ENCODE measurements around the gene TRIM33. TPM values are rescaled to one million over a fixed set of nuclear protein-coding genes. Genes with fewer than 3 reads are reported as not detected.

Gene TRIM33
- total and polyA plus RNA-seq, 2 of the 8 experiments (the other 6 are each of a cell fraction or from before 2014, with no cell fraction given), result 17.1 to 52.3 TPM

- TF ChIP-seq SUZ12 (IDR thresholded peaks at IDR 0.05; ENCODE audit: low read length) (0 out of 2 replicates have a peak, but pooled peaks have one; percentile 16), POLR2A (IDR thresholded peaks at IDR 0.05; ENCODE audit: control extremely low read depth in 1 of 2, low read depth in 2 of 2, low read length in 2 of 2) (peak in 1 of 2 experiments; percentile 30; a peak in 1 of 3 replicates), SIX5 (IDR thresholded peaks at IDR 0.05; ENCODE audit: low read depth, low read length) (no peak), POLR2AphosphoS5 (IDR thresholded peaks at IDR 0.05; ENCODE audit: low read depth, low read length) (no peak), CHD1 (IDR thresholded peaks at IDR 0.05; ENCODE audit: low read depth, low read length) (no peak), JUND (IDR thresholded peaks at IDR 0.05; ENCODE audit: low read length) (no peak), RXRA (IDR thresholded peaks at IDR 0.05; ENCODE audit: insufficient read depth, low read depth, low read length) (no peak), GABPA (IDR thresholded peaks at IDR 0.05; ENCODE audit: borderline replicate concordance, insufficient read depth, low read length) (no peak), KDM5A (IDR thresholded peaks at IDR 0.05; ENCODE audit: low read length) (no peak), MAFK (IDR thresholded peaks at IDR 0.05; ENCODE audit: low read depth, low read length) (no peak), SP1 (IDR thresholded peaks at IDR 0.05; ENCODE audit: low read depth, low read length) (no peak), CTBP2 (IDR thresholded peaks at IDR 0.05; ENCODE audit: borderline replicate concordance, insufficient read depth, insufficient read length, low read length) (no peak), TCF12 (IDR thresholded peaks at IDR 0.05; ENCODE audit: low read depth, low read length) (no peak), BCL11A (IDR thresholded peaks at IDR 0.05; ENCODE audit: low read depth in 2 of 2, low read length in 2 of 2) (no peak), PHF8 (conservative IDR thresholded peaks at IDR 0.05; ENCODE audit: low read depth, low read length) (no peak), SRF (IDR thresholded peaks at IDR 0.05; ENCODE audit: low read depth, low read length) (no peak), TAF1 (IDR thresholded peaks at IDR 0.05; ENCODE audit: low read depth, low read length) (peak; percentile 3; the same call in 1 of the 2 replicates), CEBPB (IDR thresholded peaks at IDR 0.05; ENCODE audit: low read depth, low read length) (no peak), EGR1 (IDR thresholded peaks at IDR 0.05; ENCODE audit: borderline replicate concordance, low read depth, low read length) (no peak), FOSL1 (IDR thresholded peaks at IDR 0.05; ENCODE audit: insufficient read depth, low read depth, low read length) (no peak), SP4 (IDR thresholded peaks at IDR 0.05; ENCODE audit: low read length) (no peak), CREB1 (IDR thresholded peaks at IDR 0.05) (no peak), EZH2 (IDR thresholded peaks at IDR 0.05; ENCODE audit: low read depth, low read length, severe bottlenecking) (peak; percentile 8), CHD2 (IDR thresholded peaks at IDR 0.05; ENCODE audit: low read length) (no peak), SIRT6 (IDR thresholded peaks at IDR 0.05; ENCODE audit: low read length) (no peak), KDM4A (IDR thresholded peaks at IDR 0.05; ENCODE audit: low read depth, low read length, severe bottlenecking) (peak; percentile 42)
- TF ChIP-seq, protein P1, sequence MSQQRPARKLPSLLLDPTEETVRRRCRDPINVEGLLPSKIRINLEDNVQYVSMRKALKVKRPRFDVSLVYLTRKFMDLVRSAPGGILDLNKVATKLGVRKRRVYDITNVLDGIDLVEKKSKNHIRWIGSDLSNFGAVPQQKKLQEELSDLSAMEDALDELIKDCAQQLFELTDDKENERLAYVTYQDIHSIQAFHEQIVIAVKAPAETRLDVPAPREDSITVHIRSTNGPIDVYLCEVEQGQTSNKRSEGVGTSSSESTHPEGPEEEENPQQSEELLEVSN (IDR thresholded peaks at IDR 0.05), result peak; percentile 21; the same call in 1 of the 2 replicates
These were observed 165.0 kb downstream of the TRIM33 start (continued) for GRCh38 chr1:114345930-114346479.
